HG02938 (cell line): ENCODE data around the gene SIGLEC8.

Source experiments
- ATAC-seq: cut with Tn5 transposase; IDR thresholded peaks from one replicate; pipeline ENCODE4 v1.9.1; 2021; ENCODE audit warnings: mild to moderate bottlenecking, moderate library complexity; ENCODE audit not compliant: unreplicated experiment

Gene SIGLEC8

GRCh38 chr19:51407511-51408131 is 50.6 kb downstream of the SIGLEC8 start:
- no peak for ATAC-seq

- no peak for ATAC-seq
These were observed 56.1 kb downstream of the SIGLEC8 start for GRCh38 chr19:51402117-51402516.
